Measurements from ENCODE around the gene NOLC1.

The NOLC1 gene

DNA sequence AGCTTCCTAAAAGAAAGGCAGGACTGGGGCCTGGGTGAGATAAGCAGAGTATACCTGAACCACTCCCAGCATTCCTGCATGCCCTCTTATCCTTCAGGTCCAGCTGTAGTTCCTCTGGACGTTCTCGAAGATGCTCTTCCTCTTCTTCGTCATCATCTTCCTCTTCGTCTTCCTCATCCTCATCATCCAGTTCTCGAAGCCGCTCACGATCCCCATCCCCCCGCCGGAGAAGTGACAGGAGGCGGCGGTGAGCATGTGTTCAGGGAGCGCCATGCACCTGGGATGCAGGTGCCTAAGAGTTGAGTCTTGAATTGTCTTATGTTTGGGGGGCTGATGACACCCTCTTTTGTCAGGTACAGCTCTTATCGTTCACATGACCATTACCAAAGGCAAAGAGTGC is 3.9 kb upstream of the NOLC1 start:
- in situ Hi-C loops (cut with HindIII; ENCODE audit: low pct_ligation_motif_present, low pct_unique_long_range_greater_than_20kb, low sequenced_read_pairs) = no loop called here
- no peak for DNase-seq

DNA sequence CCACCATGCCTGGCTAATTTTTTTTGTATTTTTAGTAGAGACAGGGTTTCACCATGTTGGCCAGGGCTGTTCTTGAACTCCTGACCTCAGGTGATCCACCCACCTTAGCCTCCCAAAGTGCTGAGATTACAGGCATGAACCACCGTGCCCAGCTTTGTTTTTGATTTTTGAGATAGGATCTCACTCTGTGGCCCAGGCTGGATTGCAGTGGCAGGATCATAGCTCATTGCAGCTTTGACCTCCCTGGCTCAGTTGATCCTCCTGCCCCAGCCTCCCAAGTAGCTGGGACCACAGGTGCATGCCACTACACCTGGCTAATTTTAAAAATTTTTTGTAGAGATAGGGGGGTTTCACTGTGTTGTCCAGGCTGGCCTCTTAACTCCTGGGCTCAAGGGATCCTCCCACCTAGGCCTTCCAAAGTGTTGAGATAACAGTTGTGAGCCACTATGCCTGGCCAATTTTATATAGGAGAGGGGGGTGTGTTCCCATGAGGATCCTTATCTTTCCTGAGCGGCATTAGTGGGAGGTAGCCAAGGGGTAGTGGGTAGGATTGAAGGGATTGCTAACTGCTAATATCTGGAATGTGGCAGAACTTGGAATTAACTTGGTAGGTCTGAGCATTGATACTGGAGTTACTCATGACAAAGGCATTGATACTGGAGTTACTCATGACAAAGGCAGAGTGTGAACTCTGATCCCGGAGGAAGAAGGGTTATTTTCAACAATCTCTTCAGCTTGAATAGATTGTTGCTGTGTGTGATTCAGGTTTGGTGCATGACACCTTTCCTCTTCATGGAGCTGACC is 1.0 kb upstream of the NOLC1 start:
- in situ Hi-C loops (cut with HindIII; ENCODE audit: low pct_ligation_motif_present, low pct_unique_long_range_greater_than_20kb, low sequenced_read_pairs) = no loop called here
- DNase-seq = peak; percentile 80

DNA sequence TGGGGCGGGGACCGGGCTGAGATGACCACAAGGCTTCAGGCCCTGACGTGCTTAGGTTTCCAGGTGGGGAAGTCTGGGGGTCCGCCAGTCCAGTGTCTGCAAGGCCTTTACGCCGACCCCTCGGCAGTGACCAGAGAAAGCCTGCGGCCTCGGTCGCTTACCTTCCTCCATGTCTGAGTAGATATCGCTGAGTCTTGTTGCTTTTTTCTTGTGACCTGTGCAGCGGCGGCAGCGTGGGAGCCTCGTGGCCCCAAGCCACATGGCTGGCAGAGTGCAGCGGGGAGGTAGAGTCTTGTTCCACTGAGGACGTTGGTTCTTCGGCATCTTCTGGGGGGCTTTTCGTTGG is 329 bp downstream of the NOLC1 start:
- in situ Hi-C loops (cut with HindIII; ENCODE audit: low pct_ligation_motif_present, low pct_unique_long_range_greater_than_20kb, low sequenced_read_pairs) = no loop called here
- DNase-seq = peak; percentile 41

DNA sequence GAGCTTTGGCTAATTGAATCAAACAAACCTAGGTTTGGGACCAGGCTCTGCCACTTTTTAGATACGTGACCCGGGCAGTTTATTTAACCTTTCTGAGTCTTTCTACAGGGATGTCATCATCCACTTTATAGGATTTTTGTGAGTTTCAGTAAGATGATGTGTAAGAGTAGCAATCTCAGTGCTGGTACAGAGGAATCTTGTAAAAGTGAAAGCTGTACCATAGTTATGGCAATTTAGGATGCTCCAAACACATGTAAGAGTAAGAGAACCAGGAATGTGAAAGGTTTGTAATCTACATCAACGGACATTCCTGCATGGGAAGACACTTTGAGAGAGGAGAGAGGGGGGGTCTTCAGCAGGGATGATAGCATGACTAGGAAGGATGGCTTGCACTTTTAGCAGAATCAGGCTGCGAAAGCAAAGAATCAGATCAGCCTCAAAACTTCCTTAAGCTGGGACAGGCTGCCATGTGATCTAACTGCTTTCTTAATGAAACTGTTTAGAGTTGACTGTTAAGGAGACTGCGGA is 968 bp downstream of the NOLC1 start:
- in situ Hi-C loops (cut with HindIII; ENCODE audit: low pct_ligation_motif_present, low pct_unique_long_range_greater_than_20kb, low sequenced_read_pairs) = no loop called here
- DNase-seq = peak; percentile 17

DNA sequence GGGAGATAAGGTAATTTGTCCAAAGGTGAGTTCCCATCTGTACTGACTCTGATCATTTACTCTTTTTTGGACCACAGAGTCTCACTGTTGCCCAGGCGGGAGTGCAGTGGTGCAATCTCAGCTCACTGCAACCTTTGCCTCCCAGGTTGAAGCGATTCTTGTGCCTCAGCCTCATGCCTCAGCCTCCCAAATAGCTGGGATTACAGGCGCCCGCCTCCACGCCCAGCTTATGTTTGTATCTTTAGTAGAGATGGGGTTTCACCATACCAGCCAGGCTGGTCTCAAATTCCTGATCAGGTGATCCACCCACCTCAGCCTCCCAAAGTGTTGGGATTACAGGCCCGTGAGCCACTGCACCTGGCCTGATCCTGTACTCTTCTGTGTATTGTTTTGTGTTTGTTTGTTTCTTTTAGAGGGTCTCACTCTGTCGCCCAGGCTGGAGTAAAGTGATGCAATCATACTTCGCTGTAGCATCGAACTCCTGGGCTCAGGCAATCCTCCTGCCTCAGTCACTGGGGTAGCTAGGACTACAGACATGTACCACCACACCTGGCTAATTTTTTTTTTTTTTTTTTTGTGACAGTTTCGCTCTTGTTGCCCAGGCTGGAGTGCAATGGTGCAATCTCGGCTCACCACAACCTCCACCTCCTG is 2.4 kb downstream of the NOLC1 start:
- DNase-seq = no peak
- in situ Hi-C loops (cut with HindIII; ENCODE audit: low pct_ligation_motif_present, low pct_unique_long_range_greater_than_20kb, low sequenced_read_pairs) = no loop called here

DNA sequence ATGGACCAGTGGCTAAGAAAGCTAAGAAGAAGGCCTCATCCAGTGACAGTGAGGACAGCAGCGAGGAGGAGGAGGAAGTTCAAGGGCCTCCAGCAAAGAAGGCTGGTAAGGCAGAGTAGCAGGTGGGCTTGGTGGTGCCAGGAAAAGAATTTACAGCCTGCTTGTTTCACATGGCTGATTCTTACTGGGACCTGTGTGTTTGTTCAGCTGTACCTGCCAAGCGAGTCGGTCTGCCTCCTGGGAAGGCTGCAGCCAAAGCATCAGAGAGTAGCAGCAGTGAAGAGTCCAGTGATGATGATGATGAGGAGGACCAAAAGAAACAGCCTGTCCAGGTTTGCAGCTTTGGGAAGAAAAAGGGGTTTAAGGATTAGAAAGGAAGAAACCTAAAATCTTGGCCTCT is 5.0 kb downstream of the NOLC1 start:
- in situ Hi-C loops (cut with HindIII; ENCODE audit: low pct_ligation_motif_present, low pct_unique_long_range_greater_than_20kb, low sequenced_read_pairs) = no loop called here

DNA sequence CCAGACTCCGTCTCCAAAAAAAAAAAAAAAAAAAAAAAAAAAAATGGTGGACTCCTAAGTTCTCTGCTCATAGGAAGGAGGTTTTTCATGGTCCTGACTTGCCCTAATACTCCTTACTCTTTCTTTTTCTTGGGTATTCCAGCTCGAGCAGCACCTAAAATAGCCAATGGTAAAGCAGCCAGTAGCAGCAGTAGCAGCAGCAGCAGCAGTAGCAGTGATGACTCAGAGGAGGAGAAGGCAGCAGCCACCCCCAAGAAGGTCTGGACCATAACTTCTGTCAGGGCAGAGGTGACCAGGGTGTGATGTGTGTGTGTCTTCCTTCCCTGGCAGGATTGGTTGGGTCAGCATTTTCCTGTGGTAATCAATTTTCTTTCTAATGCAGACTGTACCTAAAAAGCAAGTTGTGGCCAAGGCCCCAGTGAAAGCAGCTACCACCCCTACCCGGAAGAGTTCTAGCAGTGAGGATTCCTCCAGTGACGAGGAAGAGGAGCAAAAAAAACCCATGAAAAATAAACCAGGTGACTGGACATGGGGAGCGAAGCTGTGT is 6.9 kb downstream of the NOLC1 start:
- DNase-seq = no peak
- in situ Hi-C loops (cut with HindIII; ENCODE audit: low pct_ligation_motif_present, low pct_unique_long_range_greater_than_20kb, low sequenced_read_pairs) = no loop called here

More for the DNA sequence above, 5.0 kb downstream of the NOLC1 start:
- no peak for DNase-seq

DNA sequence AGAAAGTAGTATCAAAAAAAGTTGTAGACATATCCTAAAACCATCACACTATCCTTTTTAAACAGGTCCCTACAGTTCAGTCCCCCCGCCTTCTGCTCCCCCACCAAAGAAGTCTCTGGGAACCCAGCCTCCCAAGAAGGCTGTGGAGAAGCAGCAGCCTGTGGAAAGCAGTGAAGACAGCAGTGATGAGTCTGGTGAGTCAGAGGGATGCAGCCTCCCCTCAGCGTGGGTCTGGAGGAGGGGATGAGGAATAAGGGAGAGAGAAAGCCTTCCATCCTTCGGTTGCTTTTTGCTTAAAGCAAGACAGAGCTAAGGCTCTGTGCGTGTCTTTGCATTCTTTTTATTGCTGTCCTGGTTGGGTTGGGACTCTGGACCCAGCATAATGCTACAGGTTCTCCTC is 7.6 kb downstream of the NOLC1 start:
- no peak for DNase-seq
- in situ Hi-C loops (cut with HindIII; ENCODE audit: low pct_ligation_motif_present, low pct_unique_long_range_greater_than_20kb, low sequenced_read_pairs) = no loop called here

DNA sequence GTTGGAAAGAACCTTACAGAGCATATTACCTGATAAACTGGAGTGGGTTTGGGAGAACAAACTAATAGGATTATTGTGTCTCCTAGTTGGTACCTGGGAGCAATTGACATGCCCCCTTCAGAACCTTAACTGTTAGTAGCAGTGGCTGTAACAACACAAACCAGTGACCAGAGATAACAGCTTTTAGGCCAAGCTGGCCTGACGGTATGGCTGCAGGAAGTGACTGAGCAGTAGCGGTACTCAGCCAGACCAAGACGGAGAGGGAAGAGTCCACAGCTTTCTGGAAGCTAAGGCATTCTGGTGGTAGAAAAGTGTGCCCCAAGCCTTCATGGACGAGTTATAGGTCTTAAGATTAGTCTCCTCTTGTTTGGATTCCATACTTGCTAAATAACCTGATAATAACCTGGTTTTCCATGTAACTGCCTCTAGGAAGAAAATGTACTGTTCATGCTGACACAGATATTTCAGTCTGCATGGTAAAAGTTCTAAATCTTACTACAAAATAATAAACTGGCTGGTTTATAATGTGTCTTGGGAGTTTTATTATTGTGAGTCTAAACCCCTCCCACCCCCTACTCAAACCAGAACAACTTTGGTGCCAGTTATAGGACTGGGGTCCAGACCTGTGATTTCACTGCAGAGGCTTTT is 11.3 kb downstream of the NOLC1 start:
- DNase-seq = no peak
- in situ Hi-C loops (cut with HindIII; ENCODE audit: low pct_ligation_motif_present, low pct_unique_long_range_greater_than_20kb, low sequenced_read_pairs) = no loop called here

DNA sequence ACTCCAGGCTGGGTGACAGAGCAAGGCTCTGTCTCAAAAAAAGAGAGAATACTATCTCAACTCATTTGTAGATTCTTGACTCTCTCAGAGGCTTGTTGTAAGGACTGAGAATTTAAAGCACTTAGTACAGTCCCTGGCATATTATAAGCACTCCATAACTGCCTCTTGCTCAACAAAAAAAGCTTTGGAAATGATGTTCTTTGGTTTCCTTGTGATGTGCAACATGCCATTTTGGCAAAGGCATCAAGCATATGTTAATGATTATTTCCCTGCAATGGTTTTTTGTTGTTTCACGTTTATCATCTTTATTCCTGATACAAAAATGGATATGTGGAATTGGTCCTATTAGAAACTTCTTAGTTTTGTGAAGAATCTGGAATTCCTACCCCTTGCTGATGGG is 15.7 kb downstream of the NOLC1 start:
- in situ Hi-C loops (cut with HindIII; ENCODE audit: low pct_ligation_motif_present, low pct_unique_long_range_greater_than_20kb, low sequenced_read_pairs) = no loop called here
- no peak for DNase-seq

DNA sequence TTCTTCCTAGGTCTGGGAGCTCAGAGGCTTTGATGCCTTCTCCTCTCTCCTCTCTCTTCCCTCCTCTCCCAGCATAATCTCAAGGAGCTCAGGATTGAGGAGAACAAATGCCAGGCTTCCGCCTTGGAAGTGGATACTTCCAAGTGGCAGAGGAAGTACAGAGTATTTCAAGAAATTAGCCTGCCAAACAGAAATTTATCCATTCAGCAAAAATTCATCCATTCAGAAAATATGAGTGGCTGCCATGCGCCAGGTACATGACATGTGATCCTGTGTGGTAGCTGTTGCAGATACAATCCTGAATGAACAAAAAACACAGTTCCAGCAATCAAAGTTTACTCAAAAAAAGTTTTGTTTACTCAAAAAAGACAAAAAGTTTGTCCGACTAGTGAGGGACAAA is 18.4 kb downstream of the NOLC1 start:
- in situ Hi-C loops (cut with HindIII; ENCODE audit: low pct_ligation_motif_present, low pct_unique_long_range_greater_than_20kb, low sequenced_read_pairs) = no loop called here
- no peak for DNase-seq

DNA sequence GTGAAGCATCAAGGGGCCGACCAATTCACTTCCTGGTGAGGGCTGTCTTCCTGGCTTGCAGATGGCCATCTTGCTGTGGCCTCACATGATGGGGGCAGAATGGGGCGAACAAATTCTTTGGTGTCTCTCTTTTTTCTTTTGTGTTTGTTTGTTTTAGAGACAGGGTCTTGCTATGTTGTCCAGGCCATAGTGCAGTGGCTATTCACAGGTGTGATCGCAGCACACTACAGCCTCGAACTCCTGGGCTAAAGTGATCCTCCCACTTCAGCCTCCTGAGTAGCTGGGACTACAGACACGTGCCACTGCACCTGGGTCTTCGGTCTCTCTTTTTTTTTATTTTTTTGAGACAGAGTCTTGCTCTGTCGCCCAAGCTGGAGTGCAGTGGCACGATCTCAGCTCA is 20.1 kb downstream of the NOLC1 start:
- DNase-seq = no peak

DNA sequence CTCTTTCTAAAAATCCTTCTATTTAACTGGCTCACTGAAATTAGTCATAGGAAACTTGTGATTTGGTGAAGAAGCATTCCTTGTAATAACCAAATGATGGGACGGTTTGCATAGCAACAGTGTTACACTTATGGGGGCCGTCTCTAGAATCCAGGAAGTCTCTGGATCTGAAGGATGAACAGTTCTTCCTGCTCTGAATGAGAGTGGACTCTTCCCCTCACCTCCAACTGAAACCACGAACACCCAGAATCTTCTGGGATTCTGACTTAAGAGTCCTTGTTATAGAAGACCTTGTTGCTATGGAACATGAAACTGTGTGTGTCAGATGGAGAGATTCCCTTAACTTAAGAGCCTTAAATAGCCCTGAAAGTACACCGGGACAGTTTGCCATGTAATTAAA is 23.2 kb downstream of the NOLC1 start:
- in situ Hi-C loops (cut with HindIII; ENCODE audit: low pct_ligation_motif_present, low pct_unique_long_range_greater_than_20kb, low sequenced_read_pairs) = no loop called here
- DNase-seq = no peak

More for the DNA sequence above, 20.1 kb downstream of the NOLC1 start:
- in situ Hi-C loops (cut with HindIII; ENCODE audit: low pct_ligation_motif_present, low pct_unique_long_range_greater_than_20kb, low sequenced_read_pairs) = no loop called here

DNA sequence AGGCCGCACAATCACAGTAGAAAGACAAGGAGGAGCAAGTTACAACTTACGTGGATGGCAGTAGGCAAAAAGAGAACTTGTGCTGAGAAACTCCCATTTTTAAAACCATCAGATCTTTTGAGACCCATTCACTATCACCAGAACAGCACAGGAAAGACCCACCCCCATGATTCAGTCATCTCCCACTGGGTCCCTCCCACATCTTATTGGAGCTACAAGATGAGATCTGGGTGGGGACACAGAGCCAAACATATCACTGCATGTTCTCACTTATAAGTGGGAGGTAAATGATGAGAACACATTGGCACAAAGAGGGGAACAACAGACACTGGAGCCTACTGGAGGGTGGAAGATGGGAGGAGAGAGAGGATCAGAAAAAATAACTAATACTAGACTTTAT is 32.4 kb downstream of the NOLC1 start:
- no peak for DNase-seq

DNA sequence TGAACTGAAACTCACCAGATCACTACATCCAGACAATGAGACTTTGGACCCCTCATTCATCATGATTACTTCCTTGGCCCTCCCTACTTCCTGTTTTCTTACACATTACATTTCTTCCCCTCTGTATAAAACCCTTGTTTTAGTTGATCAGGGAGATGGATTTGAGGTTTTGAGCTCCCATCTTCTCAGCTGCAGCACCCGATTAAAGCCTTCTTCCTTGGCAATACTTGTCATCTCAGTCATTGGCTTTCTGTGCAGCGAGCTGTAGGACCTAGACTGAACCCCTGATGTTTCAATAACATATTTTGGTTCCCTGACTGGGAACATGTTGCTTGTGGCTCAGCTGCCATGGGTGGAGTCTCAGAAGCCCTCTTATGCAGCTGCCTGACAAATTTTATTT is 33.1 kb downstream of the NOLC1 start:
- in situ Hi-C loops (cut with HindIII; ENCODE audit: low pct_ligation_motif_present, low pct_unique_long_range_greater_than_20kb, low sequenced_read_pairs) = no loop called here
- no peak for DNase-seq

More for the DNA sequence above, 32.4 kb downstream of the NOLC1 start:
- in situ Hi-C loops (cut with HindIII; ENCODE audit: low pct_ligation_motif_present, low pct_unique_long_range_greater_than_20kb, low sequenced_read_pairs) = no loop called here

DNA sequence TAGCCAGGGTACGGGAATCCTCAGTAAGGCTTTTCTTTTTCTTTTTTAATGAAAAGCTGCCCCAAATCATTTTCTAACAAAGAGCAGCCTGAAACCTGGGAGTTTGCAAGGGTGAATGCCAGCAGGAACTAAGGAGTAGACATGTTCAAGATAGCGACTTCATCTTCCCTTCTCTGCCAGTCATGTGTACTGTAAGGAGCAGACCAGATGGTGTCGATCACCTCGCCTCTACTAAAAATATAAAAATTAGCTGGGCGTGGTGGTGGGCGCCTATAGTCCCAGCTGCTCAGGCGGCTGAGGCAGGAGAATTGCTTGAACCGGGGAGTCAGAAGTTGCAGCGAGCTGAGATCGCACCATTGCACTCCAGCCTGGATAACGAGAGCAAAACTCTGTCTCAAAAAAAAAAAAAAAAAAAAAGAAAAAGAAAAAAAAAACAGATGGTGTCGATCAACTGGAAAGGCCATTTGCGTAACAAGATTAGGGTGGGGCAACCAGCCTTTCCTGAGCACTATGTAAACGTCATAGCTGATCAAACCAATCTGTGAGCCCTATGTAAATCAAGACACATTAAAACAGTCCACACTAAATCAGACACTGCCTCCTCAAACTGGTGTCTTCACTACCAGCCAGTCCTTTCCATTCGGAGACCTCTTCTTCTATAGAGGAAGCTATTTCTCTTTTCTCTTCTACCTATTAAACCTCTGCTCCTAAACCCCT is 33.8 kb downstream of the NOLC1 start:
- in situ Hi-C loops (cut with HindIII; ENCODE audit: low pct_ligation_motif_present, low pct_unique_long_range_greater_than_20kb, low sequenced_read_pairs) = no loop called here
- DNase-seq = no peak

DNA sequence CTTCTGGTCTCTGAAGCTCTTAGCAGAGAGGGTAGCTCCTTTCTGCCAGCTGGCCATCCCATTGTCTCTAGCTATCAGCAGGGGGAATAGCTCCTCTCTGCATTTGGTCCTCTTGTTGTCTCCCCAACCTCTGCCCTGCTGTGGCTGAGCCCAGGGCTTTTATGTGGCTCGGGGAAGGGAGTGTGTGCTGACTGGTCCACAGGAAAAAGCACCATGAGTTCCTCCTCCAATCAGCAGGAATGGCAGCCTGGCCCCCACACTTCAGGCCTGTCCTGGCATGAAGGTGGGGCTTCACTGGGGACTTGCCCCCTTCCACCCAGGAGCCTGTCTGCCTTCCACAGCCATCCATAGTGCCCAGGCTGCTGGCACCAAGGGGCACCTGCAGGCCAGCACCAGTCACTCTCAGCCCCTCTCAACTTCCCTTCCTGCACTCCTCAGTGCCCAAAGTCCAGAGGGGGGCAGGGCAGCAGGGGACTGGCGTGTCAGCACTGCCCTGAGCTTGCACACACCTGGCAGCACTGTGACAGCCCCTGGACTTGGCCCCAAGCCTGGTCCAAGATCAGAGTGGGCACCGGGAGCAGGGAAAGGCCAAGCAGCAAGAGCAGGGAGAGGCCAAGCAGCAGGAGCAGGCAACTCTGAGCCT is 36.2 kb downstream of the NOLC1 start:
- in situ Hi-C loops (cut with HindIII; ENCODE audit: low pct_ligation_motif_present, low pct_unique_long_range_greater_than_20kb, low sequenced_read_pairs) = no loop called here

More for the DNA sequence above, 36.2 kb downstream of the NOLC1 start:
- DNase-seq = no peak
